Naive B cell (primary cell): ENCODE data around the gene FAXC. TPM values are rescaled to one million over a fixed set of nuclear protein-coding genes. Genes with fewer than 3 reads are reported as not detected.

Experiments
- ATAC-seq, 2 donors: fragments of 150-1000 bp; cut with Tn5 transposase; 2 replicates each; pipeline ENCODE4 v1.10.0; 2021; ENCODE audit warnings: low read depth in 2 of 2, mild to moderate bottlenecking in 2 of 2, moderate library complexity in 2 of 2
- DNase-seq: peaks from one replicate; pipeline ENCODE4 v3.0.0; 2022
- H3K27ac Mint-ChIP-seq, 6 donors: one replicate each; pipeline ENCODE4 v1.8.0; 2020 to 2022; ENCODE audit warnings: mild to moderate bottlenecking in 6 of 6, mixed read lengths in 6 of 6, moderate library complexity in 5 of 6, inconsistent platforms in 2 of 6
- H3K27me3 Mint-ChIP-seq, 3 donors: one replicate each; pipeline ENCODE4 v1.8.0; 2021 to 2022; ENCODE audit warnings: mixed read lengths in 3 of 3, mild to moderate bottlenecking in 1 of 3
- H3K36me3 Mint-ChIP-seq, 2 donors: one replicate each; pipeline ENCODE4 v1.8.0; 2020 to 2022; ENCODE audit warnings: mixed read lengths in 2 of 2, inconsistent platforms in 1 of 2, mild to moderate bottlenecking in 1 of 2
- H3K4me1 Mint-ChIP-seq, 3 donors: one replicate each; pipeline ENCODE4 v1.8.0; 2020 to 2022; ENCODE audit warnings: mixed read lengths in 3 of 3, inconsistent platforms in 1 of 3, mild to moderate bottlenecking in 1 of 3, moderate library complexity in 1 of 3
- H3K4me3 Mint-ChIP-seq, 8 donors: one replicate each; pipeline ENCODE4 v1.8.0; 2020 to 2022; ENCODE audit warnings: mild to moderate bottlenecking in 8 of 8, mixed read lengths in 8 of 8, moderate library complexity in 8 of 8, inconsistent platforms in 2 of 8
- H3K9me3 Mint-ChIP-seq, 7 donors: one replicate each; pipeline ENCODE4 v1.8.0; 2020 to 2022; ENCODE audit warnings: mixed read lengths in 7 of 7, mild to moderate bottlenecking in 5 of 7, inconsistent platforms in 2 of 7, moderate library complexity in 1 of 7
- polyA plus RNA-seq, 6 donors: library from polyadenylated mRNA; unstranded; fragments of 300-500 nt; fragmentation: Illumina TruSeq; gene quantifications; one replicate each; pipeline ENCODE4 v1.2.3, GENCODE V29; 2021; ENCODE audit warnings: low read depth in 6 of 6

Gene FAXC
- polyA plus RNA-seq, 6 donors from 2014 or later, result not detected

GRCh38 chr6:99253271-99253670 lies 96.2 kb downstream of the FAXC start:
- peaks cover 5 to 15% (median 8%) of the 10 kb centered on the region in 3 donors for H3K27me3 Mint-ChIP-seq
- H3K9me3 Mint-ChIP-seq, result peaks cover 0 to 4% (median 3%) of the 10 kb centered on the region in 7 donors
- no peak for ATAC-seq
- no peak overlapping the region for H3K27ac Mint-ChIP-seq
- H3K4me3 Mint-ChIP-seq, result no peak overlapping the region
- no peak for DNase-seq
- no peaks in the 10 kb centered on the region for H3K4me1 Mint-ChIP-seq
- H3K36me3 Mint-ChIP-seq, result no peaks in the 10 kb centered on the region

GRCh38 chr6:99252421-99252820 lies 97.1 kb downstream of the FAXC start:
- Mint-ChIP-seq H3K36me3 (no peaks in the 10 kb centered on the region), H3K27ac (no peak overlapping the region), H3K27me3 (peaks cover 5 to 15% (median 8%) of the 10 kb centered on the region in 3 donors), H3K4me1 (no peaks in the 10 kb centered on the region), H3K4me3 (no peak overlapping the region), H3K9me3 (peaks cover 0 to 4% (median 1%) of the 10 kb centered on the region in 7 donors)
- ATAC-seq, result no peak
- DNase-seq, result no peak

GRCh38 chr6:99250476-99250875 lies 99.0 kb downstream of the FAXC start:
- Mint-ChIP-seq H3K27me3 (peaks cover 8 to 15% (median 8%) of the 10 kb centered on the region in 3 donors), H3K27ac (no peak overlapping the region), H3K4me3 (no peak overlapping the region), H3K36me3 (no peaks in the 10 kb centered on the region), H3K9me3 (peaks cover 0 to 4% (median 3%) of the 10 kb centered on the region in 7 donors), H3K4me1 (no peaks in the 10 kb centered on the region)
- ATAC-seq (no peak), DNase-seq (no peak)

- H3K4me3 Mint-ChIP-seq, result no peak overlapping the region
- no peaks in the 10 kb centered on the region for H3K4me1 Mint-ChIP-seq
- H3K27me3 Mint-ChIP-seq, result peaks cover 0 to 13% (median 9%) of the 10 kb centered on the region in 3 donors
- no peak overlapping the region for H3K27ac Mint-ChIP-seq
- no peak for DNase-seq
- no peaks in the 10 kb centered on the region for H3K36me3 Mint-ChIP-seq
- peaks cover 0 to 3% (median 0%) of the 10 kb centered on the region in 7 donors for H3K9me3 Mint-ChIP-seq
- no peak for ATAC-seq
These were observed 102.9 kb downstream of the FAXC start for GRCh38 chr6:99246602-99247001.

GRCh38 chr6:99241905-99242534 lies 107.5 kb downstream of the FAXC start:
- no peak overlapping the region for H3K27ac Mint-ChIP-seq
- ATAC-seq (no peak), DNase-seq (no peak)
- peaks cover 0 to 5% (median 0%) of the 10 kb centered on the region in 7 donors for H3K9me3 Mint-ChIP-seq
- H3K4me1 Mint-ChIP-seq, result no peaks in the 10 kb centered on the region
- no peak overlapping the region for H3K4me3 Mint-ChIP-seq
- peaks cover 0 to 8% (median 8%) of the 10 kb centered on the region in 3 donors for H3K27me3 Mint-ChIP-seq
- no peaks in the 10 kb centered on the region for H3K36me3 Mint-ChIP-seq

GRCh38 chr6:99236010-99236409 lies 113.5 kb downstream of the FAXC start:
- no peaks in the 10 kb centered on the region for H3K36me3 Mint-ChIP-seq
- ATAC-seq (no peak), DNase-seq (no peak)
- H3K4me1 Mint-ChIP-seq, result no peaks in the 10 kb centered on the region
- peaks cover 12 to 51% (median 26%) of the 10 kb centered on the region in 3 donors for H3K27me3 Mint-ChIP-seq
- H3K9me3 Mint-ChIP-seq, result peaks cover 0 to 3% (median 0%) of the 10 kb centered on the region in 7 donors
- H3K27ac Mint-ChIP-seq, result no peak overlapping the region
- H3K4me3 Mint-ChIP-seq, result no peak overlapping the region

GRCh38 chr6:99233219-99233618 lies 116.3 kb downstream of the FAXC start:
- no peak overlapping the region for H3K27ac Mint-ChIP-seq
- peak overlapping the region in 1 of 8 donors; percentile 30 for H3K4me3 Mint-ChIP-seq
- DNase-seq, result no peak

GRCh38 chr6:99232056-99232455 lies 117.4 kb downstream of the FAXC start:
- Mint-ChIP-seq H3K27me3 (peaks cover 12 to 52% (median 32%) of the 10 kb centered on the region in 3 donors), H3K9me3 (peaks cover 0 to 3% (median 0%) of the 10 kb centered on the region in 7 donors), H3K36me3 (no peaks in the 10 kb centered on the region), H3K4me1 (no peaks in the 10 kb centered on the region), H3K4me3 (no peak overlapping the region), H3K27ac (no peak overlapping the region)
- ATAC-seq (no peak), DNase-seq (no peak)

More at GRCh38 chr6:99233219-99233618, 116.3 kb downstream of the FAXC start:
- Mint-ChIP-seq H3K4me1 (no peaks in the 10 kb centered on the region), H3K36me3 (no peaks in the 10 kb centered on the region), H3K9me3 (peaks cover 0 to 2% (median 0%) of the 10 kb centered on the region in 7 donors), H3K27me3 (peaks cover 12 to 50% (median 26%) of the 10 kb centered on the region in 3 donors)
- no peak for ATAC-seq

- ATAC-seq (no peak), DNase-seq (no peak)
- H3K4me1 Mint-ChIP-seq, result no peaks in the 10 kb centered on the region
- peaks cover 0 to 9% (median 6%) of the 10 kb centered on the region in 3 donors for H3K27me3 Mint-ChIP-seq
- H3K27ac Mint-ChIP-seq, result no peak overlapping the region
- no peaks in the 10 kb centered on the region for H3K36me3 Mint-ChIP-seq
- H3K9me3 Mint-ChIP-seq, result peaks cover 0 to 3% (median 0%) of the 10 kb centered on the region in 7 donors
- no peak overlapping the region for H3K4me3 Mint-ChIP-seq
These were observed 124.3 kb downstream of the FAXC start for GRCh38 chr6:99225172-99225571.

Other genes starting within 250 kb of the FAXC start
- 1 to 10 TPM; 1.6 to 4.1 (median 3.8) TPM for gene COQ3, start 44.5 kb upstream of the FAXC start, polyA plus RNA-seq
- 100 to 1,000 TPM; 104 to 138 (median 121) TPM for gene PNISR, start 75.6 kb upstream of the FAXC start, polyA plus RNA-seq
- gene USP45, start 165.7 kb upstream of the FAXC start, polyA plus RNA-seq, result 10 to 100 TPM in 2 of 6 donors, 1 to 10 TPM in 4; 7.3 to 16.1 (median 9.3) TPM
- gene CCNC, start 219.0 kb upstream of the FAXC start, polyA plus RNA-seq, result 10 to 100 TPM; 41.4 to 49.7 (median 44.1) TPM